IMR-90 (cell line): ENCODE results near the gene B3GALT4. TPM values are rescaled to one million over a fixed set of nuclear protein-coding genes. Genes with fewer than 3 reads are reported as not detected.

ENCODE experiments used
- ATAC-seq: fragments of 200-7000 bp; cut with Tn5 transposase; 2 replicates; pipeline ENCODE4 v1.9.1; 2020; ENCODE audit warnings: low read depth, mild to moderate bottlenecking, moderate library complexity
- BruUV-seq: library from RNA; stranded (reverse); fragments of 400-500 nt; replicated peaks from 2 replicates; lab custom pipeline; 2021; lab: Mats Ljungman, UMichigan
- CTCF ChIA-PET: fragments of 300-600 bp; formaldehyde crosslinking; extraction: SDS; loops from one replicate; lab custom pipeline; 2021; ENCODE audit warnings: antibody characterized with exemption; lab: Yijun Ruan, JAX
- POLR2A ChIA-PET: fragments of 300-600 bp; sonication (Branson Sonifier 250); formaldehyde crosslinking; loops from one replicate; lab custom pipeline; 2022; ENCODE audit warnings: antibody characterized with exemption; ENCODE audit not compliant: unreplicated experiment; lab: Charles Lee
- DNase-seq: peaks from one replicate; pipeline ENCODE4 v3.0.0; 2013
- H2AFZ ChIP-seq: replicated peaks from 2 replicates; pipeline ENCODE3; 2013; ENCODE audit warnings: low read length, mild to moderate bottlenecking; ENCODE audit not compliant: poor library complexity
- H2AK5ac ChIP-seq: 2 replicates; pipeline ENCODE4 v1.6.1; 2013; ENCODE audit warnings: low read depth, low read length, inconsistent platforms
- H2AK9ac ChIP-seq: replicated peaks from 2 replicates; pipeline ENCODE3; 2013; ENCODE audit warnings: mild to moderate bottlenecking, low read depth, low read length, moderate library complexity; ENCODE audit not compliant: poor library complexity
- H2BK120ac ChIP-seq: 2 replicates; pipeline ENCODE4 v1.6.1; 2013; ENCODE audit warnings: low read depth, low read length, inconsistent platforms
- H2BK15ac ChIP-seq: 3 replicates; pipeline ENCODE4 v1.6.1; 2013; ENCODE audit warnings: low read depth, low read length, inconsistent platforms
- H2BK20ac ChIP-seq: 2 replicates; pipeline ENCODE4 v1.6.1; 2013; ENCODE audit warnings: low read depth, mild to moderate bottlenecking, inconsistent platforms, low read length, moderate library complexity
- H2BK5ac ChIP-seq: 2 replicates; pipeline ENCODE4 v1.6.1; 2013; ENCODE audit warnings: mild to moderate bottlenecking, low read depth, low read length, inconsistent platforms; ENCODE audit not compliant: poor library complexity, severe bottlenecking
- H3K14ac ChIP-seq: replicated peaks from 2 replicates; pipeline ENCODE4 v1.6.1; 2013; ENCODE audit warnings: low read depth, low read length, inconsistent platforms
- H3K18ac ChIP-seq: 2 replicates; pipeline ENCODE4 v1.6.1; 2013; ENCODE audit warnings: low read depth, low read length, control low read depth
- H3K23ac ChIP-seq: 2 replicates; pipeline ENCODE4 v1.6.1; 2013; ENCODE audit warnings: low read depth, low read length, inconsistent platforms
- H3K27ac ChIP-seq: 2 replicates; pipeline ENCODE4 v1.5.1; 2013; ENCODE audit warnings: mild to moderate bottlenecking, control low read depth, low read length; ENCODE audit not compliant: insufficient read depth
- H3K27me3 ChIP-seq: 2 replicates; pipeline ENCODE4 v1.6.1; 2013; ENCODE audit warnings: low read length; ENCODE audit not compliant: control insufficient read depth, insufficient read depth
- H3K36me3 ChIP-seq: 2 replicates; pipeline ENCODE4 v1.6.1; 2013; ENCODE audit warnings: low read length, mixed read lengths; ENCODE audit not compliant: control insufficient read depth, insufficient read depth
- H3K4ac ChIP-seq: 2 replicates; pipeline ENCODE4 v1.6.1; 2013; ENCODE audit warnings: low read depth, low read length, inconsistent platforms
- H3K4me1 ChIP-seq: 2 replicates; pipeline ENCODE4 v1.6.1; 2013; ENCODE audit warnings: low read length, mixed read lengths; ENCODE audit not compliant: control insufficient read depth, insufficient read depth
- H3K4me2 ChIP-seq: 2 replicates; pipeline ENCODE4 v1.6.1; 2013; ENCODE audit warnings: low read depth, mild to moderate bottlenecking, control low read depth, low read length, moderate library complexity
- H3K4me3 ChIP-seq: 2 replicates; pipeline ENCODE4 v1.5.1; 2013; ENCODE audit warnings: low read depth, mild to moderate bottlenecking, control low read depth, low read length, moderate library complexity; ENCODE audit not compliant: insufficient read depth
- H3K56ac ChIP-seq: 2 replicates; pipeline ENCODE4 v1.6.1; 2013; ENCODE audit warnings: low read length, inconsistent platforms; ENCODE audit not compliant: insufficient read depth; ENCODE audit errors: extremely low read depth
- H3K79me1 ChIP-seq, 2 experiments: 2 replicates each; pipeline ENCODE4 v1.6.1; 2013; ENCODE audit warnings: low read length in 2 of 2, inconsistent platforms in 1 of 2, low read depth in 1 of 2
- H3K9ac ChIP-seq: 2 replicates; pipeline ENCODE4 v1.6.1; 2013; ENCODE audit warnings: low read depth, low read length, control low read depth
- H3K9me1 ChIP-seq: 2 replicates; pipeline ENCODE4 v1.6.1; 2013; ENCODE audit warnings: low read length, inconsistent platforms; ENCODE audit not compliant: insufficient read depth
- H3K9me3 ChIP-seq: 2 replicates; pipeline ENCODE4 v1.6.1; 2013; ENCODE audit warnings: low read length; ENCODE audit not compliant: control insufficient read depth, insufficient read depth
- H4K20me1 ChIP-seq: 2 replicates; pipeline ENCODE4 v1.6.1; 2013; ENCODE audit warnings: low read length, inconsistent platforms; ENCODE audit not compliant: insufficient read depth
- H4K5ac ChIP-seq: 2 replicates; pipeline ENCODE4 v1.6.1; 2013; ENCODE audit warnings: mild to moderate bottlenecking, low read depth, low read length, control low read depth
- H4K8ac ChIP-seq, 2 experiments: 2 replicates each; pipeline ENCODE4 v1.6.1; 2013; ENCODE audit warnings: low read depth in 2 of 2, low read length in 2 of 2, control low read depth in 1 of 2, inconsistent platforms in 1 of 2
- H4K91ac ChIP-seq: 2 replicates; pipeline ENCODE4 v1.6.1; 2013; ENCODE audit warnings: low read depth, low read length, inconsistent platforms; ENCODE audit not compliant: insufficient read depth
- BHLHE40 ChIP-seq: fragments of 150-350 bp; IDR thresholded peaks from 2 replicates; pipeline ENCODE4 v1.6.1; 2016; ENCODE audit warnings: mild to moderate bottlenecking, low read depth, low read length
- CEBPB ChIP-seq: IDR thresholded peaks from 2 replicates; pipeline ENCODE4 v1.6.1; 2012; ENCODE audit warnings: low read depth, low read length, improper control_type of control experiment
- CHD1 ChIP-seq: IDR thresholded peaks from 2 replicates; pipeline ENCODE4 v1.6.1; 2012; ENCODE audit warnings: low read depth, low read length, improper control_type of control experiment
- CTCF ChIP-seq: conservative IDR thresholded peaks from 2 replicates; pipeline ENCODE4 v1.5.1; 2012; ENCODE audit warnings: mild to moderate bottlenecking, low read depth, low read length, improper control_type of control experiment
- FOS ChIP-seq: fragments of 150-350 bp; IDR thresholded peaks from 2 replicates; pipeline ENCODE4 v1.6.1; 2016; ENCODE audit warnings: low read depth, low read length
- MAZ ChIP-seq: IDR thresholded peaks from 2 replicates; pipeline ENCODE4 v1.6.1; 2012; ENCODE audit warnings: low read depth, mild to moderate bottlenecking, low read length, improper control_type of control experiment, moderate library complexity, borderline replicate concordance
- NFE2L2 ChIP-seq: fragments of 150-350 bp; IDR thresholded peaks from 2 replicates; pipeline ENCODE4 v1.6.1; 2016; ENCODE audit warnings: low read depth, mild to moderate bottlenecking, low read length
- RCOR1 ChIP-seq: IDR thresholded peaks from 2 replicates; pipeline ENCODE4 v1.6.1; 2012; ENCODE audit warnings: mild to moderate bottlenecking, low read length, improper control_type of control experiment; ENCODE audit not compliant: insufficient replicate concordance
- RFX5 ChIP-seq: IDR thresholded peaks from 2 replicates; pipeline ENCODE4 v1.8.0; 2012; ENCODE audit warnings: low read depth, mild to moderate bottlenecking, low read length, moderate library complexity
- SMC3 ChIP-seq: fragments of 150-350 bp; IDR thresholded peaks from 2 replicates; pipeline ENCODE4 v1.6.1; 2016; ENCODE audit warnings: low read depth, mild to moderate bottlenecking, antibody characterized with exemption, low read length, moderate library complexity
- WGBS, 2 experiments: methylation state at CpG; one replicate each; pipeline versions ENCODE4 v1.1.5 to v1.1.7; 2013; ENCODE audit warnings: missing lambda C conversion rate in 2 of 2; ENCODE audit not compliant: insufficient read length in 1 of 2; ENCODE audit errors: extremely low coverage in 2 of 2; 5-methylcytosine and 5-hydroxymethylcytosine counted together
- dilution Hi-C: fragments of 300-500 bp; cut with HindIII; formaldehyde crosslinking; loops from one replicate; pipeline ENCODE4 v1.14.3; 2018; ENCODE audit warnings: low sequenced_read_pairs; ENCODE audit not compliant: unreplicated experiment
- in situ Hi-C: fragments of 300-500 bp; cut with MboI; formaldehyde crosslinking; loops from 3 replicates; pipeline ENCODE4 v1.14.3; 2019; ENCODE audit warnings: low sequenced_read_pairs, inconsistent platforms, mixed read lengths
- intact Hi-C: fragments of 100-400 bp; cut with micrococcal nuclease; formaldehyde crosslinking; loops from 2 replicates; pipeline ENCODE4 v1.10.0; 2022
- polyA plus RNA-seq, 3 experiments: library from polyadenylated mRNA; depleted of rRNA; stranded (reverse); fragments of >200 nt; gene quantifications; 2 replicates each; pipeline ENCODE4 v1.2.3, GENCODE V29; 2012; ENCODE audit warnings: low replicate concordance in 1 of 3
- total RNA-seq: library from RNA; depleted of rRNA; stranded (reverse); fragments of >200 nt; gene quantifications from 2 replicates; pipeline ENCODE4 v1.2.3, GENCODE V29; 2012

B3GALT4 gene
- total and polyA plus RNA-seq, 2 of the 4 experiments (the other 2 are of a cell fraction): 0.70 to 0.72 TPM

- no peak for TF ChIP-seq NFE2L2
Measured at GRCh38 chr6:33273129-33273923, 3.6 kb upstream of the B3GALT4 start (continued).

- intact Hi-C loops: no loop called here
Measured at GRCh38 chr6:33273924-33274902, 2.7 kb upstream of the B3GALT4 start.

More at GRCh38 chr6:33273924-33274902, 2.7 kb upstream of the B3GALT4 start:
- Histone ChIP-seq H3K4ac (no peak overlapping the region), H2AK9ac (no peak overlapping the region), H4K5ac (no peak overlapping the region), H2BK15ac (no peak overlapping the region), H3K9me3 (no peaks in the 10 kb centered on the region), H3K79me1 (peaks cover 28 to 65% of the 10 kb centered on the region in 2 experiments), H3K4me1 (peaks cover 14% of the 10 kb centered on the region), H3K18ac (no peak overlapping the region), H3K14ac (no peak overlapping the region; the same call in 1 of the 2 replicates), H3K27me3 (no peaks in the 10 kb centered on the region), H3K56ac (no peak overlapping the region), H3K36me3 (peaks cover 47% of the 10 kb centered on the region), H3K23ac (peak overlapping the region; percentile 82), H3K27ac (no peak overlapping the region), H2BK5ac (no peak overlapping the region), H2AFZ (no peak overlapping the region), H3K4me3 (no peak overlapping the region), H3K9me1 (peaks cover 9% of the 10 kb centered on the region), H4K20me1 (peaks cover 71% of the 10 kb centered on the region), H3K9ac (peak overlapping the region; percentile 31; the same call in 1 of the 2 replicates), H2BK20ac (no peak overlapping the region), H4K91ac (no peak overlapping the region), H2BK120ac (no peak overlapping the region), H4K8ac (no peak overlapping the region; a peak in 1 of 4 replicates), H3K4me2 (peak overlapping the region; percentile 84), H2AK5ac (no peak overlapping the region)
- ChIA-PET POLR2A (no interaction called here), CTCF (no interaction called here)
- WGBS, 2 experiments: 86% methylated on average over 4 of the region's 14 CpGs; no CpG with 5 or more reads in 1 of the 2 experiments
- TF ChIP-seq SMC3 (no peak), RCOR1 (no peak), BHLHE40 (no peak), RFX5 (no peak), MAZ (no peak), CTCF (no peak), FOS (no peak), CHD1 (no peak), CEBPB (no peak; the same call in 1 of the 2 replicates)
- no peak for ATAC-seq
- no peak for DNase-seq
- no TSS peak for BruUV-seq
- in situ Hi-C loops: no loop called here
- dilution Hi-C loops: no loop called here
